HEK293 (cell line): ENCODE measurements around the gene COL13A1.

Experiments
- CTCF ChIA-PET: fragments of 350-600 bp; formaldehyde crosslinking; extraction: SDS; loops from one replicate; lab custom pipeline; 2021; ENCODE audit warnings: antibody characterized with exemption; lab: Yijun Ruan, JAX
- POLR2A ChIA-PET: fragments of 300-600 bp; formaldehyde crosslinking; extraction: SDS; loops from one replicate; lab custom pipeline; 2020; ENCODE audit warnings: antibody characterized with exemption, inconsistent platforms; lab: Yijun Ruan, JAX
- H3K27ac ChIP-seq: fragments of 200-500 bp; sonication (Bioruptor generic); 2 replicates; pipeline ENCODE4 v1.5.1; 2014; ENCODE audit warnings: low read depth, low read length, control low read depth, inconsistent platforms; ENCODE audit errors: extremely low read depth
- H3K36me3 ChIP-seq, 2 experiments: fragments of 200-500 bp in 1 of 2; sonication (Bioruptor generic) in 1 of 2; 1 replicate in 1 of 2; 2 replicates in 1 of 2; pipeline ENCODE4 v1.5.1; 2014 to 2017; ENCODE audit warnings: inconsistent platforms in 2 of 2, low read length in 2 of 2; ENCODE audit not compliant: control insufficient read depth in 2 of 2, insufficient read depth in 1 of 2
- H3K4me1 ChIP-seq: fragments of 200-500 bp; sonication (Bioruptor generic); 2 replicates; pipeline ENCODE4 v1.5.1; 2014; ENCODE audit warnings: mild to moderate bottlenecking, low read length, inconsistent platforms; ENCODE audit not compliant: control insufficient read depth, insufficient read depth
- H3K4me3 ChIP-seq: 2 replicates; pipeline ENCODE4 v1.5.1; 2011; ENCODE audit warnings: low read depth, mild to moderate bottlenecking, control low read depth, low read length, moderate library complexity
- H3K9me3 ChIP-seq: fragments of 200-500 bp; sonication (Bioruptor generic); 2 replicates; pipeline ENCODE4 v1.5.1; 2014; ENCODE audit warnings: low read depth, low read length, inconsistent platforms; ENCODE audit not compliant: control insufficient read depth, insufficient read depth
- BCL11B ChIP-seq: fragments of 450-650 bp; formaldehyde crosslinking; IDR thresholded peaks from 2 replicates; pipeline ENCODE4 v1.5.1; 2016; ENCODE audit warnings: low read depth, missing biosample characterization, missing genetic modification characterization
- BCL6B ChIP-seq: fragments of 450-650 bp; formaldehyde crosslinking; IDR thresholded peaks from 2 replicates; pipeline ENCODE4 v1.5.1; 2017; ENCODE audit warnings: missing biosample characterization, missing genetic modification characterization
- CTCF ChIP-seq: fragments of 450-650 bp; formaldehyde crosslinking; IDR thresholded peaks from 2 replicates; pipeline ENCODE4 v1.5.1; 2016; ENCODE audit warnings: missing biosample characterization, missing genetic modification characterization
- IKZF3 ChIP-seq: fragments of 450-650 bp; IDR thresholded peaks from 2 replicates; pipeline ENCODE4 v1.5.0; 2018; ENCODE audit warnings: missing biosample characterization, mild to moderate bottlenecking, missing genetic modification characterization, moderate library complexity
- PRDM10 ChIP-seq: fragments of 450-650 bp; formaldehyde crosslinking; IDR thresholded peaks from 2 replicates; pipeline ENCODE4 v1.5.1; 2016; ENCODE audit warnings: missing biosample characterization, missing genetic modification characterization
- WT1 ChIP-seq: fragments of 450-650 bp; formaldehyde crosslinking; IDR thresholded peaks from 2 replicates; pipeline ENCODE4 v1.5.1; 2016; ENCODE audit warnings: missing biosample characterization, missing genetic modification characterization
- ZNF121 ChIP-seq: fragments of 450-650 bp; formaldehyde crosslinking; IDR thresholded peaks from 2 replicates; pipeline ENCODE4 v1.5.1; 2016; ENCODE audit warnings: missing biosample characterization, missing genetic modification characterization
- ZNF2 ChIP-seq: fragments of 450-650 bp; formaldehyde crosslinking; IDR thresholded peaks from 2 replicates; pipeline ENCODE4 v1.5.1; 2016; ENCODE audit warnings: missing biosample characterization, missing genetic modification characterization
- ZNF23 ChIP-seq: fragments of 450-650 bp; formaldehyde crosslinking; IDR thresholded peaks from 2 replicates; pipeline ENCODE4 v1.5.1; 2016; ENCODE audit warnings: missing biosample characterization, missing genetic modification characterization, borderline replicate concordance
- ZNF324 ChIP-seq: fragments of 450-650 bp; formaldehyde crosslinking; IDR thresholded peaks from 2 replicates; pipeline ENCODE4 v1.5.1; 2016; ENCODE audit warnings: missing biosample characterization, missing genetic modification characterization
- ZNF341 ChIP-seq: fragments of 450-650 bp; formaldehyde crosslinking; IDR thresholded peaks from 2 replicates; pipeline ENCODE4; 2016; ENCODE audit warnings: low read depth, missing biosample characterization, missing genetic modification characterization
- ZNF530 ChIP-seq: fragments of 450-650 bp; formaldehyde crosslinking; IDR thresholded peaks from 2 replicates; pipeline ENCODE4 v1.5.1; 2016; ENCODE audit warnings: low read depth, missing biosample characterization, missing genetic modification characterization
- ZNF548 ChIP-seq: fragments of 450-650 bp; formaldehyde crosslinking; IDR thresholded peaks from 2 replicates; pipeline ENCODE4 v1.5.1; 2016; ENCODE audit warnings: missing biosample characterization, missing genetic modification characterization
- ZNF600 ChIP-seq: fragments of 450-650 bp; formaldehyde crosslinking; IDR thresholded peaks from 2 replicates; pipeline ENCODE4 v1.5.1; 2016; ENCODE audit warnings: missing biosample characterization, missing genetic modification characterization
- ZNF610 ChIP-seq: fragments of 450-650 bp; formaldehyde crosslinking; IDR thresholded peaks from 2 replicates; pipeline ENCODE4 v1.5.1; 2016; ENCODE audit warnings: missing biosample characterization, missing genetic modification characterization, borderline replicate concordance
- ZNF623 ChIP-seq: fragments of 450-650 bp; formaldehyde crosslinking; IDR thresholded peaks from 2 replicates; pipeline ENCODE4 v1.5.1; 2016; ENCODE audit warnings: missing biosample characterization, missing genetic modification characterization
- ZNF792 ChIP-seq: fragments of 450-650 bp; formaldehyde crosslinking; IDR thresholded peaks from 2 replicates; pipeline ENCODE4 v1.5.1; 2016; ENCODE audit warnings: missing biosample characterization, missing genetic modification characterization

The COL13A1 gene

GRCh38 chr10:69891057-69891617, 89.4 kb downstream of the COL13A1 start:
- H3K4me1 ChIP-seq: no peaks in the 10 kb centered on the region
- H3K4me3 ChIP-seq: no peak overlapping the region
- H3K9me3 ChIP-seq: no peaks in the 10 kb centered on the region
- no peak overlapping the region for H3K27ac ChIP-seq
- no peaks in the 10 kb centered on the region for H3K36me3 ChIP-seq
- POLR2A ChIA-PET: no interaction called here
- TF ChIP-seq ZNF23 (no peak), ZNF623 (tag by site-specific recombination) (peak; percentile 97)
- CTCF ChIA-PET: interaction anchor here (1.4 to 2.8 kb wide), 2 partner anchors 10 to 25 kb away, joined by 5 to 13 read pairs; no protein-coding TSS in a partner anchor

DNA sequence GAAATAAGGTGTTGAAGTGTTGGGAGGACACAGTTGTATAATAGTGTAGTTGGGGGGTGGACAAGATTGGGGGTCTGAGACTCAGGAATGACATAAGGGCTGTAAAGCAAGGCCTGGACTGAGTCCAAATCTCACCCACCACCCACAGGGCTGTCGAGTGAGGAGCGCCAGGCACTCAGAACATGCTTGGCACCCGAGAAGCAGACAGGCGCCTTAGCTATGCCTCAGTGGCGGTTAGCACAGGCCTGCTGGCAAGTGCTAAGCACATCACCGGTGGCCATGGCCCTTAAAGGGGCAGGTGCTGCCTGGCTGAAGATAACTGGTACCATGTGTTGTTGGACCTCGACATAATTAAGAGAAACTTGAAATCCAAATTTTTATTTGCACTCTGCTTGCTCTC, 90.7 kb downstream of the COL13A1 start:
- ChIA-PET POLR2A (no interaction called here), CTCF (interaction anchor here (0.6 to 2.8 kb wide), 3 partner anchors 9 to 193 kb away, joined by 3 to 13 read pairs (median 3); no protein-coding TSS in a partner anchor)
- H3K27ac ChIP-seq: no peak overlapping the region
- H3K4me1 ChIP-seq: no peaks in the 10 kb centered on the region
- H3K9me3 ChIP-seq: no peaks in the 10 kb centered on the region
- H3K36me3 ChIP-seq: no peaks in the 10 kb centered on the region
- TF ChIP-seq ZNF600 (no peak), WT1 (tag by site-specific recombination) (no peak), IKZF3 (tag by site-specific recombination) (no peak), CTCF (tag by site-specific recombination) (no peak), ZNF610 (tag by site-specific recombination) (no peak), ZNF530 (no peak), ZNF548 (no peak), BCL6B (no peak), ZNF324 (tag by site-specific recombination) (no peak), BCL11B (tag by site-specific recombination) (no peak), PRDM10 (tag by site-specific recombination) (no peak), ZNF2 (tag by site-specific recombination) (no peak), ZNF792 (tag by site-specific recombination) (no peak), ZNF341 (tag by site-specific recombination) (no peak), ZNF121 (tag by site-specific recombination) (no peak)
- H3K4me3 ChIP-seq: no peak overlapping the region
